Lung (tissue), 13 donors: Measurements from ENCODE around the gene BCAP31. TPM values are rescaled to one million over a fixed set of nuclear protein-coding genes. Genes with fewer than 3 reads are reported as not detected.

Experiments used
- ATAC-seq: fragments of 200-7000 bp; cut with Tn5 transposase; one replicate; pipeline ENCODE4 v1.9.1; 2020; ENCODE audit warnings: moderate number of reproducible peaks; ENCODE audit not compliant: insufficient read depth, low FRiP score
- DNase-seq, 3 donors: peaks; one replicate each; pipeline ENCODE4 v3.0.0-alpha.2; 2013 to 2017
- H3K27ac ChIP-seq, 2 donors: one replicate each; pipeline ENCODE4 v1.5.1; 2013; ENCODE audit warnings: mild to moderate bottlenecking in 2 of 2, moderate library complexity in 2 of 2, control low read depth in 1 of 2, inconsistent platforms in 1 of 2, low read depth in 1 of 2, low read length in 1 of 2
- H3K27me3 ChIP-seq, 3 donors: one replicate each; pipeline ENCODE4 v1.5.1; 2013; ENCODE audit warnings: low read length in 2 of 3; ENCODE audit not compliant: control insufficient read depth in 3 of 3, insufficient read depth in 3 of 3
- H3K36me3 ChIP-seq, 4 donors: one replicate each; pipeline ENCODE4 v1.5.1; 2013; ENCODE audit warnings: low read length in 4 of 4, mild to moderate bottlenecking in 1 of 4, moderate library complexity in 1 of 4; ENCODE audit not compliant: control insufficient read depth in 4 of 4, insufficient read depth in 4 of 4
- H3K4me1 ChIP-seq, 5 donors: one replicate each; pipeline ENCODE4 v1.5.1; 2013; ENCODE audit warnings: low read length in 5 of 5, mild to moderate bottlenecking in 2 of 5, moderate library complexity in 1 of 5; ENCODE audit not compliant: control insufficient read depth in 5 of 5, insufficient read depth in 5 of 5
- H3K4me3 ChIP-seq: one replicate; pipeline ENCODE4 v1.5.1; 2013; ENCODE audit warnings: mild to moderate bottlenecking, control low read depth, moderate library complexity
- H3K9ac ChIP-seq, 2 donors: one replicate each; pipeline ENCODE4 v1.5.1; 2013; ENCODE audit warnings: low read length in 2 of 2, control low read depth in 1 of 2; ENCODE audit not compliant: insufficient read depth in 1 of 2
- H3K9me3 ChIP-seq, 4 donors: one replicate each; pipeline ENCODE4 v1.5.1; 2013; ENCODE audit warnings: low read length in 3 of 4, mild to moderate bottlenecking in 1 of 4, moderate library complexity in 1 of 4; ENCODE audit not compliant: control insufficient read depth in 4 of 4, insufficient read depth in 3 of 4
- CTCF ChIP-seq: IDR thresholded peaks from 2 replicates; pipeline ENCODE4 v1.5.1; 2012; ENCODE audit warnings: mild to moderate bottlenecking; ENCODE audit errors: control extremely low read depth, extremely low read depth
- WGBS, 2 donors: extraction: QIAGEN DNeasy Blood & Tissue Kit; methylation state at CpG; one replicate each; pipeline ENCODE4 v1.1.7; 2013; 5-methylcytosine and 5-hydroxymethylcytosine counted together
- polyA plus RNA-seq, 2 donors: library from polyadenylated mRNA; stranded (reverse); fragments of 200-250 nt; gene quantifications; one replicate each; pipeline ENCODE4 v1.2.1, GENCODE V29; 2013
- small RNA-seq: library from RNA; depleted of rRNA; stranded (forward); fragments of <200 nt; gene quantifications from one replicate; pipeline ENCODE3, GENCODE V24; 2014; ENCODE audit warnings: low replicate concordance
- total RNA-seq, 2 donors: library from RNA; depleted of rRNA in 1 of 2; stranded (reverse); fragments of >200 nt in 1 of 2; gene quantifications; one replicate each; pipeline ENCODE4 v1.2.1, GENCODE V29; 2014 to 2021
- donor health status: control.
- donor health status: control.
- donor health status: Bipolar disorder and iron deficiency.
- donor health status: healthy.
- donor health status: DM: yes; HTN: yes; CAD: no.

The BCAP31 gene
- total and polyA plus RNA-seq, 4 donors, result 76.8 to 283 (median 206) TPM

- peaks cover 6 to 20% (median 15%) of the 10 kb centered on the region in 3 donors for H3K27me3 ChIP-seq
- peaks cover 0 to 3% (median 0%) of the 10 kb centered on the region in 5 donors for H3K4me1 ChIP-seq
- 89 to 96% methylated on average over 12 to 13 of the region's 13 CpGs for WGBS, 2 donors
- no peak overlapping the region for H3K9ac ChIP-seq
- H3K9me3 ChIP-seq, result peaks cover 0 to 20% (median 6%) of the 10 kb centered on the region in 4 donors
- no peak overlapping the region for H3K27ac ChIP-seq
- no peak for TF ChIP-seq CTCF
- peak in 1 of 3 donors; percentile 9 for DNase-seq
- no peak for ATAC-seq
- H3K4me3 ChIP-seq, result no peak overlapping the region
- no peaks in the 10 kb centered on the region for H3K36me3 ChIP-seq
Measured at GRCh38 chrX:153650959-153651358, 73.2 kb downstream of the BCAP31 start.

Small RNAs within 50 kb of the gene (small RNA-seq; reads per million reads assigned to genes)
- not detected for gene RN7SL687P

Other genes with a start within 250 kb of the BCAP31 start
- gene BGN, start 229.4 kb downstream of the BCAP31 start, total RNA-seq, result 100 to 1,000 TPM in 1 of 2 donors, 10 to 100 TPM in 1; 77.9 to 161 TPM
- 100 to 1,000 TPM; 104 to 148 TPM for gene BGN, start 229.4 kb downstream of the BCAP31 start, polyA plus RNA-seq
- under 1 TPM; 0.21 to 0.54 TPM for gene ATP2B3, start 206.7 kb downstream of the BCAP31 start, total RNA-seq
- gene ATP2B3, start 206.7 kb downstream of the BCAP31 start, polyA plus RNA-seq, result not detected
- 10 to 100 TPM; 14.2 to 20.2 TPM for gene CCNQ, start 125.2 kb downstream of the BCAP31 start, total RNA-seq
- gene CCNQ, start 125.2 kb downstream of the BCAP31 start, polyA plus RNA-seq, result 10 to 100 TPM; 29.6 to 46.4 TPM
- under 1 TPM; 0.28 to 0.55 TPM for gene DUSP9, start 77.2 kb downstream of the BCAP31 start, total RNA-seq
- gene DUSP9, start 77.2 kb downstream of the BCAP31 start, polyA plus RNA-seq, result under 1 TPM; 0.10 to 0.17 TPM
- gene PNCK, start 50.6 kb downstream of the BCAP31 start, total RNA-seq, result under 1 TPM; 0.67 to 0.77 TPM
- gene PNCK, start 50.6 kb downstream of the BCAP31 start, polyA plus RNA-seq, result under 1 TPM; 0.44 to 0.67 TPM
- 10 to 100 TPM in 1 of 2 donors, 1 to 10 TPM in 1; 9.6 to 21.5 TPM for gene SLC6A8, start 36.5 kb downstream of the BCAP31 start, total RNA-seq
- 10 to 100 TPM in 1 of 2 donors, 1 to 10 TPM in 1; 5.3 to 10.2 TPM for gene SLC6A8, start 36.5 kb downstream of the BCAP31 start, polyA plus RNA-seq
- gene ABCD1, start 469 bp upstream of the BCAP31 start, total RNA-seq, result 10 to 100 TPM in 1 of 2 donors, 1 to 10 TPM in 1; 5.7 to 19.7 TPM
- 10 to 100 TPM in 1 of 2 donors, 1 to 10 TPM in 1; 7.9 to 12.7 TPM for gene ABCD1, start 469 bp upstream of the BCAP31 start, polyA plus RNA-seq
- gene PLXNB3, start 39.9 kb upstream of the BCAP31 start, total RNA-seq, result 1 to 10 TPM; 1.0 to 2.6 TPM
- 1 to 10 TPM; 1.2 to 1.7 TPM for gene PLXNB3, start 39.9 kb upstream of the BCAP31 start, polyA plus RNA-seq
- under 1 TPM; 0.15 to 0.23 TPM for gene SRPK3, start 56.7 kb upstream of the BCAP31 start, total RNA-seq
- under 1 TPM; 0.04 to 0.14 TPM for gene SRPK3, start 56.7 kb upstream of the BCAP31 start, polyA plus RNA-seq
- gene IDH3G, start 70.0 kb upstream of the BCAP31 start, total RNA-seq, result 10 to 100 TPM; 30.4 to 58.5 TPM
- gene IDH3G, start 70.0 kb upstream of the BCAP31 start, polyA plus RNA-seq, result 10 to 100 TPM; 51.0 to 65.5 TPM
- gene SSR4, start 70.3 kb upstream of the BCAP31 start, total RNA-seq, result 100 to 1,000 TPM in 1 of 2 donors, 10 to 100 TPM in 1; 84.2 to 413 TPM
- 1,000 to 10,000 TPM in 1 of 2 donors, 100 to 1,000 TPM in 1; 721 to 1,008 TPM for gene SSR4, start 70.3 kb upstream of the BCAP31 start, polyA plus RNA-seq
- gene PDZD4, start 106.2 kb upstream of the BCAP31 start, total RNA-seq, result 1 to 10 TPM; 3.6 to 8.1 TPM
- 1 to 10 TPM; 2.3 to 3.9 TPM for gene PDZD4, start 106.2 kb upstream of the BCAP31 start, polyA plus RNA-seq
- gene L1CAM, start 161.8 kb upstream of the BCAP31 start, total RNA-seq, result under 1 TPM; 0.74 to 0.83 TPM
- gene L1CAM, start 161.8 kb upstream of the BCAP31 start, polyA plus RNA-seq, result under 1 TPM; 0.19 to 0.20 TPM
- gene AVPR2, start 180.3 kb upstream of the BCAP31 start, total RNA-seq, result 1 to 10 TPM in 1 of 2 donors, under 1 TPM in 1; 0.98 to 2.5 TPM
- gene AVPR2, start 180.3 kb upstream of the BCAP31 start, polyA plus RNA-seq, result under 1 TPM; 0.51 to 0.70 TPM
- gene ARHGAP4, start 201.9 kb upstream of the BCAP31 start, total RNA-seq, result 10 to 100 TPM; 34.2 to 85.4 TPM
- gene ARHGAP4, start 201.9 kb upstream of the BCAP31 start, polyA plus RNA-seq, result 100 to 1,000 TPM in 1 of 2 donors, 10 to 100 TPM in 1; 75.3 to 114 TPM
- gene NAA10, start 210.7 kb upstream of the BCAP31 start, total RNA-seq, result 10 to 100 TPM; 33.1 to 92.0 TPM
- 100 to 1,000 TPM; 117 to 146 TPM for gene NAA10, start 210.7 kb upstream of the BCAP31 start, polyA plus RNA-seq
- 10 to 100 TPM; 16.6 to 53.5 TPM for gene RENBP, start 220.3 kb upstream of the BCAP31 start, total RNA-seq
- gene RENBP, start 220.3 kb upstream of the BCAP31 start, polyA plus RNA-seq, result 10 to 100 TPM; 70.4 to 90.8 TPM
- 10 to 100 TPM; 25.3 to 59.4 TPM for gene HCFC1, start 247.4 kb upstream of the BCAP31 start, total RNA-seq
- gene HCFC1, start 247.4 kb upstream of the BCAP31 start, polyA plus RNA-seq, result 10 to 100 TPM; 10.7 to 22.9 TPM
- 10 to 100 TPM in 1 of 2 donors, 1 to 10 TPM in 1; 1.8 to 11.4 TPM for gene TMEM187, start 248.4 kb upstream of the BCAP31 start, total RNA-seq
- 1 to 10 TPM; 3.1 to 8.6 TPM for gene TMEM187, start 248.4 kb upstream of the BCAP31 start, polyA plus RNA-seq